AG10803 (cell line): Measurements from ENCODE around the gene ASPN.
A peak's percentile ranks its signal among the peaks of the same experiment; 100 is the strongest.

ENCODE experiments used
- DNase-seq: peaks from one replicate; pipeline ENCODE4 v3.0.0; 2010; ENCODE audit warnings: low read depth
- H3K4me3 ChIP-seq: 2 replicates; pipeline ENCODE4 v1.5.1; 2011; ENCODE audit warnings: mild to moderate bottlenecking, low read length, control low read depth
- CTCF ChIP-seq: conservative IDR thresholded peaks from 2 replicates; pipeline ENCODE4 v1.5.1; 2011; ENCODE audit warnings: mild to moderate bottlenecking, low read length, control low read depth, inconsistent platforms

ASPN gene

GRCh38 chr9:92478783-92479182 is 3.5 kb downstream of the ASPN start:
- TF ChIP-seq CTCF = no peak
- no peak for DNase-seq
- no peak overlapping the region for H3K4me3 ChIP-seq

- DNase-seq = no peak
- no peak overlapping the region for H3K4me3 ChIP-seq
These were observed 5.3 kb downstream of the ASPN start for GRCh38 chr9:92476962-92477361.

GRCh38 chr9:92474587-92474986 is 7.7 kb downstream of the ASPN start:
- TF ChIP-seq CTCF = no peak
- H3K4me3 ChIP-seq = no peak overlapping the region
- DNase-seq = no peak

More at GRCh38 chr9:92476962-92477361, 5.3 kb downstream of the ASPN start:
- TF ChIP-seq CTCF = no peak

- no peak for TF ChIP-seq CTCF
- no peak overlapping the region for H3K4me3 ChIP-seq
- DNase-seq = peak; percentile 67
These were observed 14.1 kb downstream of the ASPN start for GRCh38 chr9:92468206-92468605.

- TF ChIP-seq CTCF = no peak
- H3K4me3 ChIP-seq = no peak overlapping the region
- no peak for DNase-seq
These were observed 14.8 kb downstream of the ASPN start for GRCh38 chr9:92467511-92467910.

- no peak for TF ChIP-seq CTCF
- DNase-seq = no peak
- no peak overlapping the region for H3K4me3 ChIP-seq
These were observed 15.3 kb downstream of the ASPN start for GRCh38 chr9:92467041-92467440.

GRCh38 chr9:92463984-92464383 is 18.3 kb downstream of the ASPN start:
- DNase-seq = peak; percentile 94
- H3K4me3 ChIP-seq = no peak overlapping the region
- no peak for TF ChIP-seq CTCF
